ENCODE data around the gene FBXL7.

The FBXL7 gene

DNA sequence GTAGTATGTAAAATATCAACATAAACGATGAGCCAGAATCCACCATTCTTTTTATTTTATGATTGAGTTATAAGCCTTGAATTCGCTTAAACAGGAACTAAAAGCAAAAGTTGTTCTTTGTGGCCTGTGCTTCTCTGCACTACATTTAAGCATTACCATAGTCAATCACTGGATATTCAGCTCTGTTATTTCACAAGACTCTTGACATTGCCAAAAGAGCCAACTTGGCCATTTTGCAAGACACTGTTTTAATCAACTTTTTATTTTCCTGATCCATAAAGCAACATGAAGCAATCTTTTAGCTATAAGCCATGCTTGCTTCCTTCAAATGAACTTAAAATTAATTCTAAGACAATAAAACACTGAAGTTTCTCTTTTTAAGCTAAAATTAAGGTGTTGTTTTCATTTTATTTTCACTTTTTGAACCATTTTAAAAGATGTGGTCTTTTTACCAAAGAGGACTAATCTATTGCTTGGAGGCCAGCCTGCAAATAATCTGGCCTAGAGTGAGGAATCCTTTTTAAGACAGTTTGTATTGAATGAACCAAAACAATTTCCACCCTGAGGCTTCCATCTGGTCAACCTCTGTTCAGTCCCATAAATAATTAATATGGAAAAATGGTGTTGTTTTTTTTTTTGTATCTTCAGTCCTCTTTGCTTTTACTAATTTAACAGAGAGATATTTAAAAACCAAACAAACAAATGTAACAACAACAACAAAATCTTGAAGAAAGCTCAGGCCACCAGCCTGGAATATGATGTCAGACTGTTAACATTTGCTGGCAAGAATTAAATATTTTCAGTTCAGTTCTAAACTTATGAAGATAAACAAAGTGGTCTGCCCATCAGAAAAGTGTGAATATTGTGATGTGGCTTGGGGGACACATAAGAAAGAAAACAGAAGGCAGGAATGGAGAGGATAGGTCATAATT, 405.2 kb downstream of the FBXL7 start:
- DNase-seq = no peak

DNA sequence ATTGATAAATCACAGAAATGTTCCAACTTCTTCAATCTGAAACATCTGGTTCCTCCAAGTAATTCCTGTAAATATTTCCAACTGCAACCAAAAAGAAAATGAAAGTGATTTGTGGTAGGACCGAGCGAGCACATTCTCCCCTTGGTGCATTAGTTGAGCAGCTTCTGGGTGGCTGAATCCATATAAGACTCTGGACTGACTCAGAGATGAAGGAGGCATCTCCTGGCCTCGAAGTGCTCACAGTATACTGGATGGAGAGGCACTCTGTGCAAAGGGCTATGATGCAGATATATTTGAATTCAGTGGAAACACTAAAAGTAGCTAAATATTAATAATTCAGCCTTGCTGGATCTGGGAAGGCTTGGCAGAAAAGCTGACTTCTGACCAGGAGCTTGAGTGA, 414.7 kb downstream of the FBXL7 start:
- no peak for DNase-seq

- DNase-seq = no peak
Measured at GRCh38 chr5:15926586-15926985, 426.6 kb downstream of the FBXL7 start.

DNA sequence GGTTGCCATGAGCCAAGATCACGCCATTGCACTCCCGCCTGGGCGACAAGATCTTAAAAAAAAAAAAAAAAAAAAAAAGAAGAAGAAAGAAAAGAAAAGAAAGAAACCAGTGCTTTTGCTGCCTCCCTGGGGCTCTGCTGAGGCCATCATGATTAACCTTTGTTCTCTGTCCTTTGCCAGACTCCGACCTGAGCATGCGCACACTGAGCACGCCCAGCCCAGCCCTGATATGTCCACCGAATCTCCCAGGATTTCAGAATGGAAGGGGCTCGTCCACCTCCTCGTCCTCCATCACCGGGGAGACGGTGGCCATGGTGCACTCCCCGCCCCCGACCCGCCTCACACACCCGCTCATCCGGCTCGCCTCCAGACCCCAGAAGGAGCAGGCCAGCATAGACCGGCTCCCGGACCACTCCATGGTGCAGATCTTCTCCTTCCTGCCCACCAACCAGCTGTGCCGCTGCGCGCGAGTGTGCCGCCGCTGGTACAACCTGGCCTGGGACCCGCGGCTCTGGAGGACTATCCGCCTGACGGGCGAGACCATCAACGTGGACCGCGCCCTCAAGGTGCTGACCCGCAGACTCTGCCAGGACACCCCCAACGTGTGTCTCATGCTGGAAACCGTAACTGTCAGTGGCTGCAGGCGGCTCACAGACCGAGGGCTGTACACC, 427.9 kb downstream of the FBXL7 start:
- no peak for DNase-seq

DNA sequence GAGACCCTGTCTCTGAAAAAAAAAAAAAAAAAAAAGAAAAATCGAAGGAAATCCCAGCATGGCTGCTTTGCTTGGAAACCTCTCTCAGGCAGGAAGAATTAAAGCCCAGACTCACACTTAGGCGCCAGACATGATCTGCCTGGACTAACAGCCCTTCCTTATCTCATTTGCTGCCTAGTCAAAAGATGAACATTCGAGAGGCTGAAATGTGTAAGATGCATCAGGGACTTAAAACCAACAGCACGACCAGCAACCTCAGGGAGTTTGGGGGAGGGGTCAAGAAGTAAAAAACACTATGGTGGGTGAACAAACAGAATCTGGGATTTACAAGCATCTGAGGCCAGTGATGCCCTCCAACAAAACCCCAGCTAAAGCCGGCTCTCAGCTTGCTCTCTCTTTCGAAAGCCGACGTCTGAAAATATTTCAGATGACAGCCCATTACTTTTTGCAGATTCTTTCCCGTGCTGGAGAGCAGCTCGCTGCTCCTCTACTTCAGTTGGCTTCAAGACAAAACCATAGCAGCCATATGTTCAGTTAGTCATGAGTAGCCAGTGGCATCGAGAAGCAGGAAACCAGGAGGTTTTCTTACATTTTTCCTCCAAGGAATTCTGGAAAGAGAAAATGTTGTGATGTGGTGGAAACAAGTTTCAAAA, 429.8 kb downstream of the FBXL7 start:
- no peak for DNase-seq

DNA sequence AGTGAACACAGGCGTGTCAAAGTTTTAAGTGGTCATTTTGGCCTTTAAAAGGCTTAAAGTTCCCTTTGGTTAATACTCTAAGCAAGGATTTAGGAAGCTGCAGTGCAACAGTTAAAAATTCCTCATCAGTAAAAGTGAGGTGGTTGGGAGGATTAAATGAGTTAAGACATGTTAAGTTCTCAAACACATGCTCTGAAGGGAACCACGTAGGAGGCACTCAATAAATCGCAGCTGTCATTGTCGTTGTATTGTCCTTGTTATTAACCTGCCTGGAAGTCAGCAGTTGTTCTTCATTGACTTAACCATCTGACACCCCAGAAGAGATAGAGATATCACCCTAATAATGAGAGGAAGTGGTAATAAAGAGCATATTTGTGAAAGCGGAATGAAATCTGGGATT, 432.1 kb downstream of the FBXL7 start:
- no peak for DNase-seq

DNA sequence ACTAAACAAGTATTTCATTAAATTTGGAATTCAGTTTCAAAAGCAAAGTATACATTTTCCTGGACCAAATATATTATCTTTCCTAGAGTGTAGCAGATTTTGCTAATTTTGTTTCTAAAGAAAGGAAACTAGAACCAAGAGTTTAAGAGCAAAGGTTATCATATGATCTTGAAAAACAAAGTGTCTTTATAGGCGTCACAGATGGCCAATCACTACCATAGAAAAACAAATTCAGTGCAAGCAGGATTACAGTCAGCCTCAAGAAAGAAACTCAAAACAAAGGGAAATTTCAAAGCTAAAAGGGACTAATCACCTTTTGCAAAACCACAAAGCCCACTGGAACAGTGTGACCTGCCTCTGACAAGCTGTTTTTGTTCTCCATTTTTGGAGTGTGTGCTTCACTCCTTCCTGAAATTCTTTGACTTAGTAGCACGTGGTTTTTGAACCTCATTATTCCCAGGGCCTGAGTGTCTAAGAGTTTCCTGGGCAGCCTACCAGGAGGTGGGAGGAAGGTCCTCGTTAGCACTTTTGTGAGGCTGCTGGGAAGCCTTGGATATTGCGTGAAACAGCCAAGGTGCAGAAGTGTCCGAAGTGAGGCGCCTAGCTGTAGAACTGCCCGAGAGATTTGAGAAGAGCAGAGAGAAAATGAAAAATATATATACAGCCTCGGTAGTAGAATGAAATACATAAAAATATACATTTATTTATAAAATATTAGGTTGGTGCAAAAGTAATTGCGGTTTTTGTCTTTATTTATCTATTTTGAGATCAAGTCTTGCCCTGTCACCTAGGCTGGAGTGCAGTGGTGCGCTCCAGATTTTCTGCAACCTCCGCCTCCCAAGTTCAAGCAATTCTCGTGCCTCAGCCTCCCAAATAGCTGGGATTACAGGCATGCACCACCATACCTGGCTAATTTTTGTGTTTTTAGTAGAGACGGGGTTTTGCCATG, 433.6 kb downstream of the FBXL7 start:
- DNase-seq = no peak

GRCh38 chr5:15936505-15937245, 436.7 kb downstream of the FBXL7 start:
- DNase-seq = no peak

DNA sequence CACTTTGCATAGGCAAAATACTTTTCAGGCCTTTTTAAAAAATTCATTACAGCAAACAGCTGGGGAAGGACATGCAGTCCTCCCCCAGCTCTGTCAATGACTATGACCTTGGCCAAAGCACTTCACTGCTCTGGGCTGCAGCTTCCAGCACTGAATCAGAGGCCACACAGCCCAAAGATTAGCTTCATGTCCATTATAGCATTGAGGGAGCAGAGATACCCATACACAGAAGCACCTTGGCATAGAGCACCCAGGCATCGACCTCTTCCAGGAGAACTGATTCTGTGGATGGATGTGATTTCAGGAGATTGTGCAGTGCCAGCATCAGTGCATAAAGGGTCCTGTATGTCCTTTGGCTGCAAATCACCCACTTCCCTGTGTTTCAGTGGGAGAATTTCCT, 437.7 kb downstream of the FBXL7 start:
- no peak for DNase-seq

GRCh38 chr5:15938186-15938585, 438.2 kb downstream of the FBXL7 start:
- DNase-seq = no peak

GRCh38 chr5:15938961-15939360, 439.0 kb downstream of the FBXL7 start:
- DNase-seq = no peak

DNA sequence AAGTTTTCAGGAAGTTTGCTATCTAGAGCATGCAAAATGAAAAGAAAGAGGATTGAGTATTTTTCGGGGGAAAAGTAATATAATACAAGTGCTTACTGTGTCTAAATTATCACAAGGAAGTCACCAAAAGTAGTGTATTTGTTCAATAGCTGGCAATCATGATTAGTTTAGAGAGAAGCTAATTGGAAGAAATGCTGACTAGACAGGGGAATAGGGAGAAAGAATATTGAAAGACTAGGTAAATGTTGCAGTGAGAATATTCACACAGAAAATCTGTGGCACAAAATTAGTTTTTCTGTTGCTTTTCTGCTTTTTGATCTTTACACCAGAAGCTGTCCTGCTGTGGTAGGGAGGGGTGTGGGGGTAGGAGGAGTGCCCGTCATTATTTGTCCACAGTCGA, 440.9 kb downstream of the FBXL7 start:
- no peak for DNase-seq

DNA sequence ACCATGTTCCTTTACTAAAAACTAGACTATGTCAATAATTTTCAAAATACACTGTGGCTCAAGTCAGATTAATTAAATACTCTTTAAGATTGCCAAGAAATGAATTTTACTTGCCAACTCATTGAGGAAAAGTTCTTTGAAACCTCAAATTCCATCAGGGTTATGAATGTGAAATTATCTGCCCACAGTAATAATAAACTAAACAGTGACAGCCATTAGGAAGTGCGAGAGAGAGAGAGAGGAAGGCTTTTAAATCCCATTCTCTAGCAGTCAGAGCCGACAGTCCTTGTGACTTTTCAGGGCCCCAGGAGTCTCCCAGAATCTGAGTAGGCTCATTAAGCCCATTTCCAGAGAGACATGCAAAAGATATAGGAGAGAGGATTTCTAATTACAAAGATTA, 443.5 kb downstream of the FBXL7 start:
- no peak for DNase-seq

- no peak for DNase-seq
Measured at GRCh38 chr5:15946026-15946425, 446.0 kb downstream of the FBXL7 start.

DNA sequence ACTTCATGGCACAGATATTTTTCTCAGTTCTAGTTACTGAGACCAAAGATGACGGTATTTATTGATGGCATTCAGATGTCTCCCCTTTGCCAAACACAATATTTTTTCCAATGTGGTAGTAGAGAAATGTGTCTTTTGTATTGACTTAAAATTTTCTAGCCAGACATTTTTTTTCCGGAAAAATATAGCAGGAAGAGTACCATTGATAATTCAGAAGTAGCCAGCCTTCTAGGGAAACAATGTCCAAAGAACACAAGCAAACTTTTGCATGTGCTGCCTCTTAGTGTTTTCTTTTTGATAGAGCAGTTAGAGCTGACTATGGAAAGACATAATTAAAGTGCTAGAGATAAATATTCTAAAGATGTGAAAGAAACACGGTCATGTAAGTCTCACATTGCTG, 448.2 kb downstream of the FBXL7 start:
- no peak for DNase-seq

- DNase-seq = no peak
Measured at GRCh38 chr5:15951126-15951525, 451.1 kb downstream of the FBXL7 start.

DNA sequence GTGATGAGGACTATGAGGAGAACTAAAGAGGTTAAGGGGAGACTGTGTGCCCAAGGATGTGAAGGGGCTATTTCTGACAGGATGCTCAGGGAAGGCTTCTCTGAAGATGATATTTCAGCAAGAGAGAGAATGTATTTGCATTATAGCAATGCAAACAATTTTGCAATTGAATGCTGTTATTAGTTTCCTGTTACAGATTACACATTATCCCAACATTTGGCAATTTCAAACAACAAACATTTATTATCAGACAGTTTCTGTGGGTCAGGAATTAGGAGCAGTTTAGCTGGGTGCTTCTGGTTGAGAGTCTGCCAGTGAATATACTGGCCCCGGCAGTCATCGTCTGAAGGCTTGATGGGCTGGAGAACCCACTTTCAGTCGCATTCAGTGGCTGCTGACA, 451.6 kb downstream of the FBXL7 start:
- no peak for DNase-seq

GRCh38 chr5:15956622-15957021, 456.6 kb downstream of the FBXL7 start:
- DNase-seq = no peak

- DNase-seq = no peak
Measured at GRCh38 chr5:15957124-15957523, 457.1 kb downstream of the FBXL7 start.

DNA sequence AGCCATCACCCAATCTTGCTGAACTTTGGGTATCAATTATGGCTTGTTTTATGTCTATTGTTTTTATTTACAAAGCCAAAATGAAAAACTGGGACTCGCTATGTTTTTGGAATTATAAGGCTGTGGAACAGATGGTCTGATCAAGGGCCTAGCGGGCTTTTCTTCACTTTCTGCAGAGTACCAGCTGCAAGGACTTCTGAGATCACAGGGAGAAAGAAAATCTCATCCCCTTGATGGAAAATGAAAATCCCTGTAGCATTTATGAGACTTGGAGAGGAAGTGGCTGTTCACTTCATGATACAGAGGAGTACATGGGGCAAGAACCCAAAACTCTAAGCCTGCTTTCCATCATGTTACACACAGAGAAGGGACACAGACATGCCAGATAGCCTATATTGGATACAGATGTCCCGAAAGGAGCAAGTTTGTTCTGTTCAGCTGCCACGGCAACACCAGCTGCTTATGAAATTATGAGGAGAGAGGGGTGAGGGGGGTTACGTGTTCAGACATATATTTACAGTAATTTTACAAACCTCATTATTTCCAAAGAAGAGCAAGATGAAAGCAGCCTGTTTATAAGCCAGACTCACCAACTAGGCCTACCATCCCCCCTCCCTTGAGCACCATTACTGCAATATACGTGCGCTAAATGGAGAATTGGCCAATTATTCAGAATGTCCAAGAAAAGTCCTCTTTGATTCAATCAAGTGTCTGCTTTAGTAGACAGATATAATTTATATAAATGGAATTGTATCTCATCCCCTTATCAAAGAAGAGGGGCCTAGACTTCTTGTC, 459.6 kb downstream of the FBXL7 start:
- no peak for DNase-seq

- DNase-seq = no peak
Measured at GRCh38 chr5:15966066-15966640, 466.2 kb downstream of the FBXL7 start.
